Adrenal gland (tissue), 12 donors: ENCODE measurements around the gene SAFB2. TPM values are rescaled to one million over a fixed set of nuclear protein-coding genes. Genes with fewer than 3 reads are reported as not detected.

ENCODE experiments used
- DNase-seq, 7 donors: peaks; one replicate each; pipeline ENCODE4 v3.0.0-alpha.2; 2019 to 2020
- H3K27ac ChIP-seq, 5 donors: fragments of 200-600 bp; sonication (generic) in 4 of 5; 1 replicate in 3 of 5; 2 replicates in 2 of 5; pipeline versions ENCODE4 v1.5.1 to v1.8.0; 2016 to 2020; ENCODE audit warnings: mild to moderate bottlenecking in 1 of 5
- H3K27me3 ChIP-seq: fragments of 200-600 bp; 2 replicates; pipeline ENCODE4 v1.8.0; 2021
- H3K36me3 ChIP-seq, 2 donors: fragments of 200-600 bp; replicated peaks in 1 of 2; 1 replicate in 1 of 2; 2 replicates in 1 of 2; pipeline versions ENCODE4 v1.5.1 to v1.8.0; 2018 to 2022
- H3K4me1 ChIP-seq, 2 donors: fragments of 200-600 bp; replicated peaks in 1 of 2; 1 replicate in 1 of 2; 2 replicates in 1 of 2; pipeline versions ENCODE4 v1.5.1 to v1.8.0; 2018 to 2021
- H3K4me3 ChIP-seq, 4 donors: fragments of 200-600 bp; sonication (generic) in 3 of 4; one replicate each; pipeline ENCODE4 v1.5.1; 2016 to 2018
- H3K9me3 ChIP-seq, 3 donors: fragments of 200-600 bp; sonication (generic) in 1 of 3; replicated peaks in 1 of 3; 1 replicate in 2 of 3; 2 replicates in 1 of 3; pipeline versions ENCODE4 v1.5.1 to v1.8.0; 2016 to 2021
- POLR2A ChIP-seq, 2 donors: fragments of 450-650 bp; IDR thresholded peaks; one replicate each; pipeline ENCODE4 v1.6.1; 2017; ENCODE audit warnings: antibody characterized with exemption in 2 of 2, mild to moderate bottlenecking in 2 of 2, moderate library complexity in 1 of 2
- WGBS, 4 donors: extraction: QIAGEN DNeasy Blood & Tissue Kit in 2 of 4; methylation state at CpG; one replicate each; pipeline versions ENCODE4 v1.1.5 to v1.1.7; 2013 to 2017; 5-methylcytosine and 5-hydroxymethylcytosine counted together
- intact Hi-C, 2 donors: fragments of 100-400 bp; cut with DNase I; formaldehyde crosslinking; loops; one replicate each; pipeline versions ENCODE4 v1.14.1 to v1.15.0; 2022 to 2023
- polyA plus RNA-seq, 3 donors: library from polyadenylated mRNA; stranded (reverse); fragments of 200-250 nt in 2 of 3; fragments of 350-450 nt in 1 of 3; fragmentation: Illumina TruSeq in 1 of 3; extraction: RNeasy Lipid Tissue Mini Kit (QIAGEN cat#74804) in 1 of 3; gene quantifications; one replicate each; pipeline ENCODE4 v1.2.3, GENCODE V29; 2013 to 2014
- total RNA-seq, 9 donors: library from RNA; depleted of rRNA in 4 of 9; stranded (reverse); fragments of >200 nt in 4 of 9; fragments of 120-200 nt in 1 of 9; fragmentation: NEBNext Ultra II Directional in 1 of 9; extraction: Animal tissue kit (Norgen Biotek cat#: 25700) in 1 of 9; gene quantifications; one replicate each; pipeline versions ENCODE4 v1.1.0 to v1.2.4, GENCODE V29; 2013 to 2023
- TF ChIP-seq, protein P1 (sequence below), 6 experiments: fragments of 450-650 bp in 4 of 6; fragments of 200-600 bp in 2 of 6; sonication (generic) in 1 of 6; IDR thresholded peaks; 1 replicate in 5 of 6; 2 replicates in 1 of 6; pipeline versions ENCODE4 v1.5.1 to v1.8.0; 2016 to 2021; ENCODE audit warnings: antibody characterized with exemption in 6 of 6, mild to moderate bottlenecking in 2 of 6, moderate library complexity in 1 of 6
- donor health status: healthy with polysubstance abuse.
- donor health status: Bipolar disorder and iron deficiency.
- donor health status: DM: yes; HTN: yes; CAD: no.
- donor health status: DM: no; HTN: no; CAD: no.
- donor health status: DM: no; HTN: no; CAD: no.
- donor health status: DM: yes; HTN: yes; CAD: no.

The SAFB2 gene
- total and polyA plus RNA-seq, 12 donors = 27.1 to 254 (median 65.2) TPM

DNA sequence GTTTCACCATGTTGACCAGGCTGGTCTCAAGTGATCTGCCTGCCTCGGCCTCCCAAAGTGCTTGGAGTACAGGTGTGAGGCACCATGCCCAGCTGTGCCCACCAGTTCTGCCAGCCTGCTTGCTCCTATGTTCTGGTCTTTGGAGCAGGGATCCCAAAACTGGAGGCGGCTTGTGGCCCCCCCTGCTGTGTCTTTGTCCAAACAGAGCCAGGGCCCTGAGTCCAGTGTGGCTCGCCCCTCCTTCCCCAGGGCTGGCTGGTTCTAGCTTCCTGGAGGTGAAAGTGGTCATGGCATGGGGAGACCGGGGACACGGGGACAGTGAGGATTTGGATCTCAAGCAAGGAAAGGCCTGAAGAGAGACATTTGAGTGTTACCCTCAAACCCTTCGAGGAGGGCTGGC, 43.3 kb downstream of the SAFB2 start:
- H3K27ac ChIP-seq = no peak overlapping the region
- H3K4me1 ChIP-seq = peaks cover 0 to 7% of the 10 kb centered on the region in 2 donors
- H3K36me3 ChIP-seq = peaks cover 0 to 4% of the 10 kb centered on the region in 2 donors
- H3K4me3 ChIP-seq = no peak overlapping the region
- intact Hi-C loops = loop anchor here in 1 of 2 donors (5.0 to 10.0 kb wide), 2 partner anchors 204 to 532 kb away; no protein-coding TSS in a partner anchor
- TF ChIP-seq POLR2A (IDR thresholded peaks at IDR 0.05) = no peak
- TF ChIP-seq, protein P1, sequence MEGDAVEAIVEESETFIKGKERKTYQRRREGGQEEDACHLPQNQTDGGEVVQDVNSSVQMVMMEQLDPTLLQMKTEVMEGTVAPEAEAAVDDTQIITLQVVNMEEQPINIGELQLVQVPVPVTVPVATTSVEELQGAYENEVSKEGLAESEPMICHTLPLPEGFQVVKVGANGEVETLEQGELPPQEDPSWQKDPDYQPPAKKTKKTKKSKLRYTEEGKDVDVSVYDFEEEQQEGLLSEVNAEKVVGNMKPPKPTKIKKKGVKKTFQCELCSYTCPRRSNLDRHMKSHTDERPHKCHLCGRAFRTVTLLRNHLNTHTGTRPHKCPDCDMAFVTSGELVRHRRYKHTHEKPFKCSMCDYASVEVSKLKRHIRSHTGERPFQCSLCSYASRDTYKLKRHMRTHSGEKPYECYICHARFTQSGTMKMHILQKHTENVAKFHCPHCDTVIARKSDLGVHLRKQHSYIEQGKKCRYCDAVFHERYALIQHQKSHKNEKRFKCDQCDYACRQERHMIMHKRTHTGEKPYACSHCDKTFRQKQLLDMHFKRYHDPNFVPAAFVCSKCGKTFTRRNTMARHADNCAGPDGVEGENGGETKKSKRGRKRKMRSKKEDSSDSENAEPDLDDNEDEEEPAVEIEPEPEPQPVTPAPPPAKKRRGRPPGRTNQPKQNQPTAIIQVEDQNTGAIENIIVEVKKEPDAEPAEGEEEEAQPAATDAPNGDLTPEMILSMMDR (IDR thresholded peaks at IDR 0.05) = no peak
- no peaks in the 10 kb centered on the region for H3K9me3 ChIP-seq
- H3K27me3 ChIP-seq = no peaks in the 10 kb centered on the region
- 82 to 98% (median 89%) methylated on average over 5 to 6 of the region's 6 CpGs for WGBS, 4 donors
- DNase-seq = no peak

GRCh38 chr19:5578097-5578846, 44.3 kb downstream of the SAFB2 start:
- Histone ChIP-seq H3K27ac (no peak overlapping the region), H3K4me1 (peaks cover 0 to 7% of the 10 kb centered on the region in 2 donors), H3K36me3 (peaks cover 0 to 4% of the 10 kb centered on the region in 2 donors), H3K27me3 (no peaks in the 10 kb centered on the region), H3K9me3 (no peaks in the 10 kb centered on the region), H3K4me3 (no peak overlapping the region)
- peak in 6 of 7 donors; percentile 54 to 78 (median 65) for DNase-seq
- intact Hi-C loops = loop anchor here in 1 of 2 donors (5.0 to 10.0 kb wide), 2 partner anchors 203 to 531 kb away; no protein-coding TSS in a partner anchor
- TF ChIP-seq, protein P1 (IDR thresholded peaks at IDR 0.05) = peak; percentile 76 to 100 (median 92)
- TF ChIP-seq POLR2A (IDR thresholded peaks at IDR 0.05) = no peak
- 19 to 26% (median 22%) methylated on average over 12 to 28 of the region's 28 CpGs for WGBS, 4 donors

- intact Hi-C loops = loop anchor here in 1 of 2 donors (5.0 to 10.0 kb wide), 2 partner anchors 201 to 528 kb away; no protein-coding TSS in a partner anchor
- H3K27ac ChIP-seq = no peak overlapping the region
- no peak for DNase-seq
Measured at GRCh38 chr19:5575590-5575989, 47.0 kb downstream of the SAFB2 start.

More at GRCh38 chr19:5575590-5575989, 47.0 kb downstream of the SAFB2 start:
- Histone ChIP-seq H3K4me3 (no peak overlapping the region), H3K4me1 (peaks cover 0 to 7% of the 10 kb centered on the region in 2 donors), H3K36me3 (no peaks in the 10 kb centered on the region), H3K27me3 (no peaks in the 10 kb centered on the region), H3K9me3 (no peaks in the 10 kb centered on the region)
- WGBS, 4 donors = 88 to 93% (median 89%) methylated on average over 6 of the region's 6 CpGs
- no peak for TF ChIP-seq POLR2A (IDR thresholded peaks at IDR 0.05)
- TF ChIP-seq, protein P1 (IDR thresholded peaks at IDR 0.05) = no peak
